ENCODE results near the gene SPN.
"Not testable (repeated sequence)": the region's sequence is repeated elsewhere in the genome, so short reads cannot be mapped to it uniquely, and the experiment has no call there.

The SPN gene

GRCh38 chr16:29701214-29701555 is 38.1 kb downstream of the SPN start:
- DNase-seq (ENCODE audit: low spot score), result no peak

GRCh38 chr16:29702269-29702668 is 39.2 kb downstream of the SPN start:
- no peak for DNase-seq (ENCODE audit: low spot score)

- no peak for DNase-seq (ENCODE audit: low spot score)
Observed at GRCh38 chr16:29705030-29705429, 42.0 kb downstream of the SPN start.

GRCh38 chr16:29707160-29707559 is 44.1 kb downstream of the SPN start:
- DNase-seq (ENCODE audit: low spot score), result not testable (repeated sequence)

- DNase-seq (ENCODE audit: low spot score), result no peak
Observed at GRCh38 chr16:29708917-29709600, 46.0 kb downstream of the SPN start.

- not testable (repeated sequence) for DNase-seq (ENCODE audit: low spot score)
Observed at GRCh38 chr16:29709657-29710056, 46.6 kb downstream of the SPN start.

GRCh38 chr16:29710227-29711219 is 47.5 kb downstream of the SPN start:
- DNase-seq (ENCODE audit: low spot score), result no peak

- no peak for DNase-seq (ENCODE audit: low spot score)
Observed at GRCh38 chr16:29712809-29713208, 49.8 kb downstream of the SPN start.

GRCh38 chr16:29714396-29714795 is 51.3 kb downstream of the SPN start:
- DNase-seq (ENCODE audit: low spot score), result no peak

- no peak for DNase-seq (ENCODE audit: low spot score)
Observed at GRCh38 chr16:29714972-29715371, 51.9 kb downstream of the SPN start.

GRCh38 chr16:29717113-29717512 is 54.1 kb downstream of the SPN start:
- DNase-seq (ENCODE audit: low spot score), result no peak

- no peak for DNase-seq (ENCODE audit: low spot score)
Observed at GRCh38 chr16:29719063-29719462, 56.0 kb downstream of the SPN start.

Data from left forelimb (tissue), 1 donor.